ENCODE measurements around the gene LPCAT1.
"Not testable (repeated sequence)": the region's sequence is repeated elsewhere in the genome, so short reads cannot be mapped to it uniquely, and the experiment has no call there.

LPCAT1 gene

GRCh38 chr5:1423901-1424603 lies 99.7 kb downstream of the LPCAT1 start:
- H3K27ac ChIP-seq (ENCODE audit: low read depth, low read length): no peak overlapping the region
- no peaks in the 10 kb centered on the region for H3K79me2 ChIP-seq (ENCODE audit: control insufficient read depth, low read length)
- no peaks in the 10 kb centered on the region for H3K36me3 ChIP-seq (ENCODE audit: control insufficient read depth, low read length)
- H3K4me2 ChIP-seq (ENCODE audit: low read length): no peak overlapping the region
- no peak for TF ChIP-seq EZH2phosphoT487 (IDR thresholded peaks at IDR 0.05; ENCODE audit: borderline replicate concordance, low read length)
- TF ChIP-seq, protein P1, sequence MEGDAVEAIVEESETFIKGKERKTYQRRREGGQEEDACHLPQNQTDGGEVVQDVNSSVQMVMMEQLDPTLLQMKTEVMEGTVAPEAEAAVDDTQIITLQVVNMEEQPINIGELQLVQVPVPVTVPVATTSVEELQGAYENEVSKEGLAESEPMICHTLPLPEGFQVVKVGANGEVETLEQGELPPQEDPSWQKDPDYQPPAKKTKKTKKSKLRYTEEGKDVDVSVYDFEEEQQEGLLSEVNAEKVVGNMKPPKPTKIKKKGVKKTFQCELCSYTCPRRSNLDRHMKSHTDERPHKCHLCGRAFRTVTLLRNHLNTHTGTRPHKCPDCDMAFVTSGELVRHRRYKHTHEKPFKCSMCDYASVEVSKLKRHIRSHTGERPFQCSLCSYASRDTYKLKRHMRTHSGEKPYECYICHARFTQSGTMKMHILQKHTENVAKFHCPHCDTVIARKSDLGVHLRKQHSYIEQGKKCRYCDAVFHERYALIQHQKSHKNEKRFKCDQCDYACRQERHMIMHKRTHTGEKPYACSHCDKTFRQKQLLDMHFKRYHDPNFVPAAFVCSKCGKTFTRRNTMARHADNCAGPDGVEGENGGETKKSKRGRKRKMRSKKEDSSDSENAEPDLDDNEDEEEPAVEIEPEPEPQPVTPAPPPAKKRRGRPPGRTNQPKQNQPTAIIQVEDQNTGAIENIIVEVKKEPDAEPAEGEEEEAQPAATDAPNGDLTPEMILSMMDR (IDR thresholded peaks at IDR 0.05; ENCODE audit: low read depth, low read length, poor library complexity, severe bottlenecking): no peak
- no peaks in the 10 kb centered on the region for H3K9me2 ChIP-seq (replicated peaks; ENCODE audit: control insufficient read depth, low read length)
- no peaks in the 10 kb centered on the region for H3K4me1 ChIP-seq (ENCODE audit: control insufficient read depth, low read length)
- H3F3A ChIP-seq (ENCODE audit: control insufficient read depth, insufficient read depth): no peaks in the 10 kb centered on the region
- H3K4me3 ChIP-seq (ENCODE audit: low read length): no peak overlapping the region
- H4K20me1 ChIP-seq (ENCODE audit: control insufficient read depth, insufficient read depth, low read depth, low read length): no peaks in the 10 kb centered on the region
- H3K27me3 ChIP-seq (ENCODE audit: control insufficient read depth, low read length): no peaks in the 10 kb centered on the region; the same call in 1 of the 2 replicates
- peaks cover 18% of the 10 kb centered on the region for H3K9me3 ChIP-seq (ENCODE audit: control insufficient read depth, insufficient read depth, low read length)

GRCh38 chr5:1422522-1422921 lies 101.2 kb downstream of the LPCAT1 start:
- H3K9me2 ChIP-seq (replicated peaks; ENCODE audit: control insufficient read depth, low read length); H3K36me3 ChIP-seq (ENCODE audit: control insufficient read depth, low read length); H3K79me2 ChIP-seq (ENCODE audit: control insufficient read depth, low read length); H4K20me1 ChIP-seq (ENCODE audit: control insufficient read depth, insufficient read depth, low read depth, low read length); H3K9me3 ChIP-seq (ENCODE audit: control insufficient read depth, insufficient read depth, low read length); H3F3A ChIP-seq (ENCODE audit: control insufficient read depth, insufficient read depth); H3K27me3 ChIP-seq (ENCODE audit: control insufficient read depth, low read length); H3K4me2 ChIP-seq (ENCODE audit: low read length); H3K4me3 ChIP-seq (ENCODE audit: low read length); H3K27ac ChIP-seq (ENCODE audit: low read depth, low read length); H3K4me1 ChIP-seq (ENCODE audit: control insufficient read depth, low read length): not testable (repeated sequence)

GRCh38 chr5:1421521-1422341 lies 102.0 kb downstream of the LPCAT1 start:
- Histone ChIP-seq H3K9me2 (replicated peaks; ENCODE audit: control insufficient read depth, low read length) (no peaks in the 10 kb centered on the region), H3K4me3 (ENCODE audit: low read length) (no peak overlapping the region), H3K27ac (ENCODE audit: low read depth, low read length) (no peak overlapping the region), H3K4me2 (ENCODE audit: low read length) (no peak overlapping the region), H3K27me3 (ENCODE audit: control insufficient read depth, low read length) (no peaks in the 10 kb centered on the region; the same call in 1 of the 2 replicates), H3K9me3 (ENCODE audit: control insufficient read depth, insufficient read depth, low read length) (peaks cover 3% of the 10 kb centered on the region), H3K79me2 (ENCODE audit: control insufficient read depth, low read length) (no peaks in the 10 kb centered on the region), H4K20me1 (ENCODE audit: control insufficient read depth, insufficient read depth, low read depth, low read length) (no peaks in the 10 kb centered on the region), H3K36me3 (ENCODE audit: control insufficient read depth, low read length) (no peaks in the 10 kb centered on the region), H3K4me1 (ENCODE audit: control insufficient read depth, low read length) (no peaks in the 10 kb centered on the region), H3F3A (ENCODE audit: control insufficient read depth, insufficient read depth) (no peaks in the 10 kb centered on the region)
- TF ChIP-seq EZH2phosphoT487 (IDR thresholded peaks at IDR 0.05; ENCODE audit: borderline replicate concordance, low read length): no peak
- TF ChIP-seq, protein P1 (IDR thresholded peaks at IDR 0.05; ENCODE audit: low read depth, low read length, poor library complexity, severe bottlenecking): no peak
